ENCODE data around the gene GTPBP3. TPM values are rescaled to one million over a fixed set of nuclear protein-coding genes. Genes with fewer than 3 reads are reported as not detected.

The GTPBP3 gene
- total RNA-seq, 1 donor from 2014 or later, result 45.0 TPM

DNA sequence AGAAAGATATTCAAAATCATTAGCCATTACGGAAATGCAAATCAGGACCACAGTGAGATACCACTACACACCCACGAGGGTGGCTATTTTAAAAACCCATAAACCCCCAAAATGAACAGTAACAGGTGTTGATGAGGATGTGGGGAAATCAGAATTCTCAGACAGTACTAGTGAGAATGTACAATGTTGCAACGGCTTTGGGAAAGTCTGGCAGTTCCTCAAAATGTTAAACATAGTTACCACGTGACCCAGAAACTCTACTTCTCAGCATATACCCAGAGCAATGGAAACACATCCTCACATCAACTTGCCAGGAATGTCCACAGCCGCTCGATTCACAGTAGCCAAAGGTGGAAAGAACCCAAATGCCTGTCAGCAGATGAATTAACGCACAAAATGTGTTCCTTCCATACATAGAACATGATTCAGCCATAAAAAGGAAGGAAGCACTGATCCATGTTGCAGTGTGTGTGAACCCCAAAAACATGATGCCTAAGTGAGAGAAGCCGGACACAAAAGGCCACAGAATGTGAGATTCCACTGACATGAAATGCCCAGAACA, 32.8 kb downstream of the GTPBP3 start:
- H3K9me3 Mint-ChIP-seq, result no peaks in the 10 kb centered on the region
- TF ChIP-seq, protein P1, sequence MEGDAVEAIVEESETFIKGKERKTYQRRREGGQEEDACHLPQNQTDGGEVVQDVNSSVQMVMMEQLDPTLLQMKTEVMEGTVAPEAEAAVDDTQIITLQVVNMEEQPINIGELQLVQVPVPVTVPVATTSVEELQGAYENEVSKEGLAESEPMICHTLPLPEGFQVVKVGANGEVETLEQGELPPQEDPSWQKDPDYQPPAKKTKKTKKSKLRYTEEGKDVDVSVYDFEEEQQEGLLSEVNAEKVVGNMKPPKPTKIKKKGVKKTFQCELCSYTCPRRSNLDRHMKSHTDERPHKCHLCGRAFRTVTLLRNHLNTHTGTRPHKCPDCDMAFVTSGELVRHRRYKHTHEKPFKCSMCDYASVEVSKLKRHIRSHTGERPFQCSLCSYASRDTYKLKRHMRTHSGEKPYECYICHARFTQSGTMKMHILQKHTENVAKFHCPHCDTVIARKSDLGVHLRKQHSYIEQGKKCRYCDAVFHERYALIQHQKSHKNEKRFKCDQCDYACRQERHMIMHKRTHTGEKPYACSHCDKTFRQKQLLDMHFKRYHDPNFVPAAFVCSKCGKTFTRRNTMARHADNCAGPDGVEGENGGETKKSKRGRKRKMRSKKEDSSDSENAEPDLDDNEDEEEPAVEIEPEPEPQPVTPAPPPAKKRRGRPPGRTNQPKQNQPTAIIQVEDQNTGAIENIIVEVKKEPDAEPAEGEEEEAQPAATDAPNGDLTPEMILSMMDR (IDR thresholded peaks at IDR 0.05; ENCODE audit: unreplicated experiment), result no peak
- no peak overlapping the region for H3K4me3 Mint-ChIP-seq
- H3K36me3 Mint-ChIP-seq, result no peaks in the 10 kb centered on the region
- DNase-seq (ENCODE audit: low spot score in 2 of 2, unreplicated experiment in 2 of 2), result no peak
- H3K27ac Mint-ChIP-seq, result no peak overlapping the region
- H3K27me3 Mint-ChIP-seq (ENCODE audit: low read depth), result peaks cover 6% of the 10 kb centered on the region
- H3K4me1 Mint-ChIP-seq, result no peaks in the 10 kb centered on the region

DNA sequence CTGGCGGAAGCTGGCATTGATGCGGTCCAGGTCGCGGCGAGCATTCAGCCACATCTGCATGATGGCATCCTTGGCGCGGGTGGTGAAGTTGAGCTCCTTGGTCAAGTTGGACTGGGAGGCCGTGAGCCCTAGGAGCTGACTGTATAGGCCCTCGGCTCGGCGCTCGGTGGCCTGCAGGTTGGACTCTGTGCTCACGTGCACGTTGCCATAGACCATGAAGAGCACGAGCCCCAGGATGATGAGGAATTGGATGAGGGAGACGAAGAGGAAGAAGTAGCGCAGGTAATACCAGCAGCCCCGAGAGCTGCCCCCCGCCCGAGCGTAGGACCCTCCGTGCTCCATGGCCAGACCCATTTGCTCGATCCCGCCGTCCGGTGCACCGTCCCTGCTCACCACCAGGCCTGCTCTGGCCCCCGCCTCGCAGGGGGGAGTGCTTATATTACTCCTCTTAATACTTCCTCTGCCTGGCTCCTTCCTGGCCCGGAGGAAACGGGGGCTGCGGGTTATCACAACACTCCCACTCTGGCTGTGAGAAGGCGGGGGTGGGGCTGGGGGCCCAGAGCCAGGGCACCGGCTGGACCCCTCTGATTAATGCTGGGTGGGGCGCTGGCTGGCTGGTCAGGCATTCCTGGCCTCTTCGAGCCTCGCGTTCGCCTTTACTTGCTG, 39.7 kb downstream of the GTPBP3 start, which contains the start of gene PLVAP:
PLVAP (minus strand) TSS at position 408 of the 666 bp plus-strand sequence; CDS start at position 354, 54 bp downstream.
- Mint-ChIP-seq H3K27ac (no peak within 1 kb of the TSS), H3K4me3 (no peak within 1 kb of the TSS), H3K9me3 (peaks cover 6% of the 10 kb centered on the region), H3K4me1 (peaks cover 5% of the 10 kb centered on the region), H3K36me3 (no peaks in the 10 kb centered on the region), H3K27me3 (ENCODE audit: low read depth) (no peaks in the 10 kb centered on the region)
- DNase-seq (ENCODE audit: low spot score in 2 of 2, unreplicated experiment in 2 of 2), result no peak
- TF ChIP-seq, protein P1 (IDR thresholded peaks at IDR 0.05; ENCODE audit: unreplicated experiment), result no peak

DNA sequence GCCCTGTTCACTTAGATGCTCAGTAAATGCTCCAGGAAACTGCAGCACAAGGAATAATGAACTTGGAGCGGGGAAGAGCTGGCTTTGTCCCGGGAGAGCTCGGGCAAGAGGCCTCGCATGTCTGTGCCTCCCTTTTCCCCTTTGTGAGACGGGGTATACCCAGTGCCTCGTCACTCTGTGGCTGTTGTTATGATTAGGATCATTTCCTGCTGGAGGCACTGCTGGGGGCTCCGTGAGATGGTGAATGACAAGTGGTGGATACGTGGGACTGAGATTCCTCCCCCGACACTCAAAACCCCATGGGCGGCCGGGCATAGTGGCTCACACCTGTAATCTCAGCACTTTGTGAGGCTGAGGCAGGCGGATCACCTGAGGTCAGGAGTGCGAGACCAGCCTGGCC, 40.9 kb downstream of the GTPBP3 start:
- H3K9me3 Mint-ChIP-seq, result peaks cover 6% of the 10 kb centered on the region
- no peak overlapping the region for H3K4me3 Mint-ChIP-seq
- TF ChIP-seq, protein P1 (IDR thresholded peaks at IDR 0.05; ENCODE audit: unreplicated experiment), result no peak
- H3K27ac Mint-ChIP-seq, result no peak overlapping the region
- DNase-seq (ENCODE audit: low spot score in 2 of 2, unreplicated experiment in 2 of 2), result no peak
- H3K36me3 Mint-ChIP-seq, result no peaks in the 10 kb centered on the region
- H3K27me3 Mint-ChIP-seq (ENCODE audit: low read depth), result no peaks in the 10 kb centered on the region
- H3K4me1 Mint-ChIP-seq, result peaks cover 10% of the 10 kb centered on the region

DNA sequence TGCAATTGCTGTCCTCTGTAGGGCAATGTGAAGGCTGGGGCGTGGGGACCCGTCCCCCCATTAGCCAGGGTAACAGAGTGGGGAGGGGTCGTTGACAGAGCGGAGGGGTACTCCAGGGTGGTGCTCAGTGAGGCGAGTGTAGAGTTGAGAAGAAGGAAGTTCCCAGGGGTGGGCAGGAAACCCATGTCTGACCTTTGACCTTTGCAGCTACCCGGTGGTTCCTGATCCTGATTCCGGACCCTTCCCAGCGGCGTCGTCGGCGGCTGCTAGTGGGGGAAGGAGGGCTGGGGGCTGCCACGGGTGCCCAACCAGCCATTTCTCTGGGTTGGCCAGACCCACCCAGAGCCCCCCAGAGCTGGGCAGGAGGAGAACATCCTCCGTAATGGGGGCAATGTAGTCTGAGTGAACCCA, 41.9 kb downstream of the GTPBP3 start:
- DNase-seq (ENCODE audit: low spot score in 2 of 2, unreplicated experiment in 2 of 2), result no peak
- Mint-ChIP-seq H3K27me3 (ENCODE audit: low read depth) (no peaks in the 10 kb centered on the region), H3K27ac (no peak overlapping the region), H3K4me3 (no peak overlapping the region), H3K9me3 (peaks cover 6% of the 10 kb centered on the region), H3K36me3 (no peaks in the 10 kb centered on the region), H3K4me1 (peaks cover 10% of the 10 kb centered on the region)
- TF ChIP-seq, protein P1 (IDR thresholded peaks at IDR 0.05; ENCODE audit: unreplicated experiment), result no peak

DNA sequence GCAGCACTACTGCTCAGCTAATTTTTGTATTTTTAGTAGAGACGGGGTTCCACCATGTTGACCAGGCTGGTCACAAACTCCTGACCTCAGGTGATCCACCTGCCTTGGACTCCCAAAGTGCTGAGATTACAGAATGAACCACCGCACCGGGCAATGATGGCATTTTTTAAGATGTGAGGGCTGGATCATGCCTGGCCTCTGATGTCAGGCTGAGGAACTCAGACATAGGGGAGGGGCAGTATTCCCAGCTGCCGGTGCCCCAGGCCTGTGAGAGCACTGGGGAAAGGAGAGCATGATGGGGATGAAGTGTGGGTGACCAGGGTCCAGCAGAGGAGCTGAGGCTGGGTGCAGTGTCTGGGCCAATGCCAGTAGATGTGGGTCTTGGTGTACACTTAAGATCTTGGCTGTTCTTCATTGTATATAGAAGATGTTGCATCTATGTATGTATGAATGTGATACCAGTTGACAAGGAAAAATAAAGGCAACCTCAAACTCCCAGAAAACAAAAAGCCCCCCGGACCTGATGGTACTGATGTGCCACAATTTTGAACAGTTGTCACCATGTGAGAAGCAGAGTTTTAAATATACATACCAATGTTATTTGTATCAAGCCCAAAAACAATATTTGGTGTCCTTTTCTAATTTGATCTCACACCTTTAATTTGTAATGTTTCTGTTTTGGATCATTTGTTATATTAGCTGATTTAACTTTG, 43.2 kb downstream of the GTPBP3 start:
- Mint-ChIP-seq H3K4me3 (no peak overlapping the region), H3K36me3 (no peaks in the 10 kb centered on the region), H3K27me3 (ENCODE audit: low read depth) (no peaks in the 10 kb centered on the region), H3K27ac (no peak overlapping the region), H3K4me1 (peaks cover 10% of the 10 kb centered on the region), H3K9me3 (peaks cover 6% of the 10 kb centered on the region)
- DNase-seq (ENCODE audit: low spot score in 2 of 2, unreplicated experiment in 2 of 2), result no peak
- TF ChIP-seq, protein P1 (IDR thresholded peaks at IDR 0.05; ENCODE audit: unreplicated experiment), result no peak

Data from mesothelial cell of epicardium (in vitro differentiated cells).